GM13976 (cell line): ENCODE data around the gene CCR8.
A peak's percentile ranks its signal among the peaks of the same experiment; 100 is the strongest.

Experiments
- DNase-seq: peaks from one replicate; pipeline ENCODE4 v3.0.0; 2012; ENCODE audit warnings: low spot score
- in situ Hi-C: fragments of 300-500 bp; cut with MboI; formaldehyde crosslinking; loops from one replicate; pipeline ENCODE4 v1.12.0; 2022; ENCODE audit warnings: low sequenced_read_pairs, mixed read lengths, inconsistent platforms; ENCODE audit not compliant: unreplicated experiment
- TF ChIP-seq, protein P1 (sequence below): IDR thresholded peaks from 2 replicates; pipeline ENCODE4 v1.5.1; 2012; ENCODE audit warnings: borderline replicate concordance, mild to moderate bottlenecking; ENCODE audit not compliant: insufficient read depth; ENCODE audit errors: extremely low read depth, missing control alignments, control extremely low read depth

Gene CCR8

GRCh38 chr3:39322936-39323335, 6.6 kb upstream of the CCR8 start:
- in situ Hi-C loops = no loop called here
- TF ChIP-seq, protein P1, sequence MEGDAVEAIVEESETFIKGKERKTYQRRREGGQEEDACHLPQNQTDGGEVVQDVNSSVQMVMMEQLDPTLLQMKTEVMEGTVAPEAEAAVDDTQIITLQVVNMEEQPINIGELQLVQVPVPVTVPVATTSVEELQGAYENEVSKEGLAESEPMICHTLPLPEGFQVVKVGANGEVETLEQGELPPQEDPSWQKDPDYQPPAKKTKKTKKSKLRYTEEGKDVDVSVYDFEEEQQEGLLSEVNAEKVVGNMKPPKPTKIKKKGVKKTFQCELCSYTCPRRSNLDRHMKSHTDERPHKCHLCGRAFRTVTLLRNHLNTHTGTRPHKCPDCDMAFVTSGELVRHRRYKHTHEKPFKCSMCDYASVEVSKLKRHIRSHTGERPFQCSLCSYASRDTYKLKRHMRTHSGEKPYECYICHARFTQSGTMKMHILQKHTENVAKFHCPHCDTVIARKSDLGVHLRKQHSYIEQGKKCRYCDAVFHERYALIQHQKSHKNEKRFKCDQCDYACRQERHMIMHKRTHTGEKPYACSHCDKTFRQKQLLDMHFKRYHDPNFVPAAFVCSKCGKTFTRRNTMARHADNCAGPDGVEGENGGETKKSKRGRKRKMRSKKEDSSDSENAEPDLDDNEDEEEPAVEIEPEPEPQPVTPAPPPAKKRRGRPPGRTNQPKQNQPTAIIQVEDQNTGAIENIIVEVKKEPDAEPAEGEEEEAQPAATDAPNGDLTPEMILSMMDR = no peak
- DNase-seq = no peak

DNA sequence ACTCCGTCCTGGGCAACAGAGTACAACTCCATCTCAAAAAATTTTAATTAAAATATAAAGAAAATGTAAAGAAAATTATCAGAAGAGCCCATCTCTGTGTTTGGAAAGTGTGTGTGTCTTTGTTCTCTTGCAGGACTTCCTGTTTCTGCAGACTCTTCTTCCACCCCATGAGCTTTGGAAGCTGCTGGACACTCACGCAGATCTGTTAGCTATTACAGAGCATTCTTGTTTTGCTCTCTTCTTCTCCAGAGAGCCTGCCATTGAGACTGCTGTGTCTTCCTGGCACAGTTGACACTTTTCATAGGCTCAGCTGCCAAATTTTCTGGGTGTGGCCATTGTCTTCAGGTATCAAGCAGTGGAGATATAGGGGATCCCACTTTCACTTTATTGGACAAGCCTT, 6.0 kb upstream of the CCR8 start:
- TF ChIP-seq, protein P1 = no peak
- no peak for DNase-seq
- in situ Hi-C loops = no loop called here

- in situ Hi-C loops = no loop called here
- DNase-seq = no peak
- TF ChIP-seq, protein P1 = no peak
Measured at GRCh38 chr3:39325236-39325635, 4.3 kb upstream of the CCR8 start.

DNA sequence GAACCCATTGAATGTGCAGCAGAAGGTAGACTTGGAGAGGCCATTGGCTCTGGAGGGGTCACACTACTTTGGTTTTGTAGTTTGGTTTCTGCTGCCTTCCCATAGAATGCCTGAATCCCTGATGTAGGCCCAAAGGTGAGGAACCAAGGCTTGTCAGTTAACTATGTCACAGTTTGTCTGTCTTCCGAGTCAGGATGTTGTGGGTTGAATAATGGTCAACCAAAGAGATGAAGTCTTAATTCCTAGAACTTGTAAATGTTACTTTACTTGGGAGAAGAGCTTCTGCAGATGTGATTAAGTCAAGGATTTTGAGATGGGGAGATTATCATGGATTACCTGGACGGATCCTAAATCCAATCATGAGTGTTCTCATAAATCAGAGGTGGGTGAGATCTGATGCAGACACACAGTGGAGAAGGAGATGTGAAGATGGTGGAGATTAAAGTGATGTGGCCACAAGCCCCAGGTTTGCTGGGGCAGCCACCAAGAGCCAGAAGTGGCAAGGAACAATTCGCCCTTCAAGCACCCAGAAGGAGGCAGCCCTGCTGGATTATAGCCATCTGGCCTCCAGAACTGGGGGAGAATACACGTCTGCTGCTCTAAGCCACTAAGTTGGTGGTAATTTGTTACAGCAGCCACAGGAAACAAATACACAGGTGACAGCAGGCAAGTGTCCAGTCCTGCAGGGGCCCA, 2.3 kb upstream of the CCR8 start:
- TF ChIP-seq, protein P1 = no peak
- in situ Hi-C loops = no loop called here
- no peak for DNase-seq

GRCh38 chr3:39327746-39328349, 1.7 kb upstream of the CCR8 start:
- peak; percentile 20 for DNase-seq
- TF ChIP-seq, protein P1 = no peak
- in situ Hi-C loops = no loop called here

DNA sequence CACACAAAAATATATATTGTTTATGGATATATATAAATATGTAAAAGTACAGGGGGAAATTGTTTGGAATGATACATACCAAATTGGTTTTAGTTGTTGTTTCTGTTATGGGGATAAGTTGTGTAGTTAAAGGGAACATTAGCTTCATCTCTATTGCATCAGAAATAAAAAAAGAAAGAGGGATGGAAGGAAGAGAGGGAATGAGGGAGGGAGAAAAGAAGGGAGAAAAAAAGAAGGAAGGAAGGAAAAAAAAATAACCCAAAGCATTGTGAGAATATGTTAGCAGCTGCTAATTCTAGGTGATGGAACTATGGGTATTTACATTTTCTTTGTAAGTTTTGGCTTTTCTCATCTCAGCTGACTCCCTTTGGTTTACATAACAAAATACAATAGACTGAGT, 1.3 kb downstream of the CCR8 start:
- no peak for DNase-seq
- TF ChIP-seq, protein P1 = no peak
- in situ Hi-C loops = no loop called here

DNA sequence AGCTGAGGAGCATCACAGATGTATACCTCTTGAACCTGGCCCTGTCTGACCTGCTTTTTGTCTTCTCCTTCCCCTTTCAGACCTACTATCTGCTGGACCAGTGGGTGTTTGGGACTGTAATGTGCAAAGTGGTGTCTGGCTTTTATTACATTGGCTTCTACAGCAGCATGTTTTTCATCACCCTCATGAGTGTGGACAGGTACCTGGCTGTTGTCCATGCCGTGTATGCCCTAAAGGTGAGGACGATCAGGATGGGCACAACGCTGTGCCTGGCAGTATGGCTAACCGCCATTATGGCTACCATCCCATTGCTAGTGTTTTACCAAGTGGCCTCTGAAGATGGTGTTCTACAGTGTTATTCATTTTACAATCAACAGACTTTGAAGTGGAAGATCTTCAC, 3.0 kb downstream of the CCR8 start:
- in situ Hi-C loops = no loop called here
- no peak for DNase-seq
- TF ChIP-seq, protein P1 = no peak
